ENCODE data around the gene NDUFB8.

The NDUFB8 gene

DNA sequence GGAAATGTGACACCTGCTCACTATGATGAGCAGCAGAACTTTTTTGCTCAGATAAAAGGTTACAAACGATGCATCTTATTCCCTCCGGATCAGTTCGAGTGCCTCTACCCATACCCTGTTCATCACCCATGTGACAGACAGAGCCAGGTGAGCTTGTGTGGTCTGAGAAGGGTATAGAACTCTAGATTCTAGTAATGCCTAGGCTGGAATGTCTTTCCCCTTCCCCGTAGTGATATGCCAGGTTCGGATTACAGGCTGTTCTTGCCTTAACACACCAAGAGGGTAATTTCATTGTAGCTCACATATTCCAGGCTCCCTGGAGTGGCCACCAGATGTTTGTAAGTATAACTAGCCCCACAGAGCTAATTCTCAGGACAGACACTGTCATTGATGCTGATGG is 15.3 kb upstream of the NDUFB8 start:
- no peaks in the 10 kb centered on the region for H3K27me3 ChIP-seq (ENCODE audit: control insufficient read depth, low read length)
- no peak overlapping the region for H3K27ac ChIP-seq (ENCODE audit: low read depth, low read length)
- H3K36me3 ChIP-seq (ENCODE audit: control insufficient read depth, low read length), result peaks cover 82% of the 10 kb centered on the region
- no peak overlapping the region for H3K4me2 ChIP-seq (ENCODE audit: low read length)
- TF ChIP-seq, protein P1, sequence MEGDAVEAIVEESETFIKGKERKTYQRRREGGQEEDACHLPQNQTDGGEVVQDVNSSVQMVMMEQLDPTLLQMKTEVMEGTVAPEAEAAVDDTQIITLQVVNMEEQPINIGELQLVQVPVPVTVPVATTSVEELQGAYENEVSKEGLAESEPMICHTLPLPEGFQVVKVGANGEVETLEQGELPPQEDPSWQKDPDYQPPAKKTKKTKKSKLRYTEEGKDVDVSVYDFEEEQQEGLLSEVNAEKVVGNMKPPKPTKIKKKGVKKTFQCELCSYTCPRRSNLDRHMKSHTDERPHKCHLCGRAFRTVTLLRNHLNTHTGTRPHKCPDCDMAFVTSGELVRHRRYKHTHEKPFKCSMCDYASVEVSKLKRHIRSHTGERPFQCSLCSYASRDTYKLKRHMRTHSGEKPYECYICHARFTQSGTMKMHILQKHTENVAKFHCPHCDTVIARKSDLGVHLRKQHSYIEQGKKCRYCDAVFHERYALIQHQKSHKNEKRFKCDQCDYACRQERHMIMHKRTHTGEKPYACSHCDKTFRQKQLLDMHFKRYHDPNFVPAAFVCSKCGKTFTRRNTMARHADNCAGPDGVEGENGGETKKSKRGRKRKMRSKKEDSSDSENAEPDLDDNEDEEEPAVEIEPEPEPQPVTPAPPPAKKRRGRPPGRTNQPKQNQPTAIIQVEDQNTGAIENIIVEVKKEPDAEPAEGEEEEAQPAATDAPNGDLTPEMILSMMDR (IDR thresholded peaks at IDR 0.05; ENCODE audit: low read depth, low read length, poor library complexity, severe bottlenecking), result no peak
- TF ChIP-seq EZH2phosphoT487 (IDR thresholded peaks at IDR 0.05; ENCODE audit: borderline replicate concordance, low read length), result no peak
- no peak overlapping the region for H3K4me3 ChIP-seq (ENCODE audit: low read length)
- H3F3A ChIP-seq (ENCODE audit: control insufficient read depth, insufficient read depth), result no peaks in the 10 kb centered on the region
- H3K79me2 ChIP-seq (ENCODE audit: control insufficient read depth, low read length), result no peaks in the 10 kb centered on the region
- H3K9me2 ChIP-seq (replicated peaks; ENCODE audit: control insufficient read depth, low read length), result no peaks in the 10 kb centered on the region
- H4K20me1 ChIP-seq (ENCODE audit: control insufficient read depth, insufficient read depth, low read depth, low read length), result no peaks in the 10 kb centered on the region
- no peaks in the 10 kb centered on the region for H3K9me3 ChIP-seq (ENCODE audit: control insufficient read depth, insufficient read depth, low read length)
- no peaks in the 10 kb centered on the region for H3K4me1 ChIP-seq (ENCODE audit: control insufficient read depth, low read length)

DNA sequence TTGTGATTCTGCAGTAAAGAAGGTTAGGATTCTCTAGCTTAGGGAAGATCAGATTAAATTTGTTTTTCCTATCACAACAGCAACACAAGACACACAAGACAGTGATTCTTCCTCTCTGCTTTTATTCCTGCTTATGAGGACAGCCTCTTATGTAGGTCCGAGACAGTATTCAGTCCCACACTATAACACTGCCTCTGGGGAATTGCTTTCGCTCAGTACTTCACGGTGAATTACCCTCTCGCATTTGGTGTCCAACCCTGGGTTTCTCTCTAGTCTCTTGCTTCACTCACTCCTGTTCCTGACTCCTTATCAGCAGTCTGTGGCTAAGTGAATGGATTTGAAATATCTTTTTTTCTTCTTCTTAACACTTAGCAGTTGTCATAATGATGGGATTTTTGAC is 7.8 kb upstream of the NDUFB8 start:
- H3K27me3 ChIP-seq (ENCODE audit: control insufficient read depth, low read length), result no peaks in the 10 kb centered on the region
- no peaks in the 10 kb centered on the region for H3K9me3 ChIP-seq (ENCODE audit: control insufficient read depth, insufficient read depth, low read length)
- no peaks in the 10 kb centered on the region for H3K9me2 ChIP-seq (replicated peaks; ENCODE audit: control insufficient read depth, low read length)
- peaks cover 48% of the 10 kb centered on the region for H3K36me3 ChIP-seq (ENCODE audit: control insufficient read depth, low read length)
- no peak for TF ChIP-seq EZH2phosphoT487 (IDR thresholded peaks at IDR 0.05; ENCODE audit: borderline replicate concordance, low read length)
- TF ChIP-seq, protein P1 (IDR thresholded peaks at IDR 0.05; ENCODE audit: low read depth, low read length, poor library complexity, severe bottlenecking), result no peak
- H3F3A ChIP-seq (ENCODE audit: control insufficient read depth, insufficient read depth), result 0 out of 2 replicates have a peak, but pooled peaks cover 4% of the 10 kb centered on the region
- peaks cover 31% of the 10 kb centered on the region for H3K4me1 ChIP-seq (ENCODE audit: control insufficient read depth, low read length)
- peak overlapping the region; percentile 87 for H3K4me3 ChIP-seq (ENCODE audit: low read length)
- H3K27ac ChIP-seq (ENCODE audit: low read depth, low read length), result no peak overlapping the region
- H3K4me2 ChIP-seq (ENCODE audit: low read length), result peak overlapping the region; percentile 86
- H4K20me1 ChIP-seq (ENCODE audit: control insufficient read depth, insufficient read depth, low read depth, low read length), result no peaks in the 10 kb centered on the region; the same call in 1 of the 2 replicates
- peaks cover 31% of the 10 kb centered on the region for H3K79me2 ChIP-seq (ENCODE audit: control insufficient read depth, low read length)

DNA sequence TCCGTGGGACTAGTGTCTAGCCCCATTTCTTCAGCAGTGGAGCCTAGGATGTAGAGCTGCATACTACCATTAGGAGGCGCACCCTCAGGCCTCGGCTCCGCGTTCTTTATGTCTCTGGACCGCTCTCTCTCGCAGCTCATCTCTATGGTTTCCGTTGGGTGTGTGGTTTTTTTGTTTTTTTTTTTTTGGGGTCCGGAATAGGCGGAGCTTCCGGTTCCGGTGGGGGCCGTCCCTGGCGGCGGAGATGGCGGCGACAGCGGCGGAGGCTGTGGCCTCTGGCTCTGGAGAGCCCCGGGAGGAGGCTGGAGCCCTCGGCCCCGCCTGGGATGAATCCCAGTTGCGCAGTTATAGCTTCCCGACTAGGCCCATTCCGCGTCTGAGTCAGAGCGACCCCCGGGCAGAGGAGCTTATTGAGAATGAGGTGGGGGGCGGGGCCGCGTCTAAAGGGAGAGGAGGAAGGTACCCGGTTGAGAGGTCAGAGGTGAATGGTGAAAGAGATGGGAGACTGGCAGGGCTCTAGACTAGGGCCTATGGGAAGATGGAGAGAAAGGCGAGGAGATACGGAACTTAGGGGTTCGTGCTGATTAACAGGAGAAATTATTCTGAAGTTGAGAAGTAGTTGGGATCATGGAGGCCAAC is 6.2 kb upstream of the NDUFB8 start, which contains the start of gene HIF1AN:
Gene HIF1AN (plus strand): TSS at position 229 of the 639 bp plus-strand sequence. CDS start 16 bp downstream, at position 245.
- Histone ChIP-seq H3K4me1 (ENCODE audit: control insufficient read depth, low read length) (peaks cover 31% of the 10 kb centered on the region), H3K4me2 (ENCODE audit: low read length) (peak within 1 kb of the TSS; percentile 86), H3K27me3 (ENCODE audit: control insufficient read depth, low read length) (no peaks in the 10 kb centered on the region), H3K9me2 (replicated peaks; ENCODE audit: control insufficient read depth, low read length) (no peaks in the 10 kb centered on the region), H3K27ac (ENCODE audit: low read depth, low read length) (no peak within 1 kb of the TSS), H3K79me2 (ENCODE audit: control insufficient read depth, low read length) (peaks cover 31% of the 10 kb centered on the region), H3K9me3 (ENCODE audit: control insufficient read depth, insufficient read depth, low read length) (no peaks in the 10 kb centered on the region), H3K4me3 (ENCODE audit: low read length) (peak within 1 kb of the TSS; percentile 87), H3F3A (ENCODE audit: control insufficient read depth, insufficient read depth) (peaks cover 9% of the 10 kb centered on the region), H4K20me1 (ENCODE audit: control insufficient read depth, insufficient read depth, low read depth, low read length) (no peaks in the 10 kb centered on the region; the same call in 1 of the 2 replicates), H3K36me3 (ENCODE audit: control insufficient read depth, low read length) (peaks cover 37% of the 10 kb centered on the region)
- TF ChIP-seq, protein P1 (IDR thresholded peaks at IDR 0.05; ENCODE audit: low read depth, low read length, poor library complexity, severe bottlenecking), result peak; percentile 85
- no peak for TF ChIP-seq EZH2phosphoT487 (IDR thresholded peaks at IDR 0.05; ENCODE audit: borderline replicate concordance, low read length)

Data from DOHH2 (cell line).